ENCODE results near the gene AEN.

AEN gene

DNA sequence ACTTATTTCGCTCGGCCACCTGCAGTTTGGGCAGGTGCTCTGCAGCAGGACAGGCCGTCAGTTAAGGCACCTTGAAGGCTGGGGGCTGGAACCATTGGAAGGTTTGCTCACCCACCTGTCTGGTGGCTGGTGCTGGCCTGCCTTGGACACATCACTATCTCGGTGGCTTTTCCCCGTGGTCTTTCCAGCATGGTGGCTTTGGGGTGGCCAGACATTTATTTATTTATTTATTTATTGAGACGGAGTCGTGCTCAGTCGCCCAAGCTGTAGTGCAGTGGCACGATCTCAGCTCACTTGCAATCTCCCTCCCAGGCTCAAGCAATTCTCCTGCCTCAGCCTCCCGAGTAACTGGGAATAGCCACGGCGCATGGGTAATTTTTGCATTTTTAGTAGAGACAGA, 29.4 kb downstream of the AEN start:
- no peak for DNase-seq (ENCODE audit: low read depth)

- DNase-seq (ENCODE audit: low read depth), result no peak
Measured at GRCh38 chr15:88651136-88651732, 30.1 kb downstream of the AEN start.

- no peak for DNase-seq (ENCODE audit: low read depth)
Measured at GRCh38 chr15:88651971-88652370, 30.8 kb downstream of the AEN start.

DNA sequence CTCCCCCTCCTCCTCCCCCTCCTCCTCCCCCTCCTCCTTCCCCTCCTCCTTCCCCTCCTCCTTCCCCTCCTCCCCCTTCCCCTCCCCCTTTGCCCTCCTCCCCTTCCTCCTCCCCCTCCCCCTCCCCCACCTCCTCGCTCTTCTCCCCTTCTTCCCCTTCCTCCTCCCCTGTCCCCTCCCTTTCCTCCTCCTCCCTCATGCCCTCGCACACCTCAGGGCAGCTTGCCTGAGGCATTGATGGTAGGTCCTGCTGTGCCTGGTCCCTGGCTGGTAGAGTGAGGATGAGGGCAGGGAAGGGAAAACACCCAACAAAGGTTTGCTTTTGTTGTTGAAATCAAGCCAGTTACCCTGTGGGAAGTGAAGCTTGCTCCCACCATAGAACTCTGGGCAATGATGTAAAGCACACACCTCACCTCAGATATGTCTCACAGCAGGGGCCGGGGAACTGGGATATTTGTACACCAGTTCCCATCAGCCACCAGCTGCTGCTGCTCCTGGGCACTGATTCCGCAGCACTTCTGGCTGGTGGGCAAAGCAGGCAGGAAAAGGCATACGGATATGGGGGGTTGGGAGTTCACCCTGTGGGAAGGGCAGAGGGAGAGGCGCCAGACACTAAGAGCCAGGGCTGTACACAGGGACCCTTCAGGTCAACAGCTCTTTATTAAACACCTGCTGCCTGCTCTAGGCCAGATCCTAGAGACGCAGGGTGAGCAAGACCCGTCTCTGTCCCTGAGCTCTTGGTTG, 31.5 kb downstream of the AEN start:
- DNase-seq (ENCODE audit: low read depth), result no peak

DNA sequence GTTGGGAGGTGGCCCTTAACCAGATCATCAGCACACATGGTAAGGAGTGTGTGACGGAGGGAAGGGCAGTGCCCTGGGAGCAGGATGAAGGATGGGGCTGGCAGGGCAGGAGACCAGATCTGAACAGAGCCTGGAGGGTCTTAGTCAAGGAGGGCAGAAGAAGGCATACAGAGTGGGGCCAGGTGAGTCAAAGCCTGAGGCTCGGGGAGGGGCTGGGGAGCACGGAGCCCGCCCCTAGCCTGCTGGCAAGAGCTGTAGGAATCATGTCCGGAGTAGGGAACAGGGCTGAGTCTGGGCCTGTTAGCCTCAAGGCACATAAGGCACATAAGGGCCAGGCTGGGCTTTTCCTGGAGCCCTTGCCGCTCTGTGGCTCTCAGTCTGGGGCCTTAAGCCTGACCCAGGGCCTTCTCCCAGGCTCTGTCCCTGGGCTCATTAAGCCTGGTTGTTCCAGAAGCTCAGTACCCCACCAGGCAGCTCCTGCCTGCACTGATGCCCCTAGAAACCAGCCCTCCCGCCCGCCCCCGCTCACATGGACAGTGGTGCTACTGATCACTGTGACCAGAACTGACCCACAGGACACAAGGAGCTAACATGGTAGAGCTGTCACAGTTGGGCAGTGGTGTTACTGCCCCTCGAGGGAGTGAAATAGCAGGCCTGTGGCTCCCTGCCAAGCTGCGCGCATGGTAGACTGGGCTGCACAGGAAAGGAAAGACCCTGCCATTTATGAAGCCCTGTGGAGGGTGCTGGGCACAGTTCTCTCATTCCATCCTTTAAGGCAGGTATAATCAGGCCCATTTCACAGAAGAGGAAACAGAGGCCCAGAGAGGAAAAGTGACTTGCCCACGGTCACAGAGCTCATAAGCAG, 32.3 kb downstream of the AEN start:
- DNase-seq (ENCODE audit: low read depth), result no peak

DNA sequence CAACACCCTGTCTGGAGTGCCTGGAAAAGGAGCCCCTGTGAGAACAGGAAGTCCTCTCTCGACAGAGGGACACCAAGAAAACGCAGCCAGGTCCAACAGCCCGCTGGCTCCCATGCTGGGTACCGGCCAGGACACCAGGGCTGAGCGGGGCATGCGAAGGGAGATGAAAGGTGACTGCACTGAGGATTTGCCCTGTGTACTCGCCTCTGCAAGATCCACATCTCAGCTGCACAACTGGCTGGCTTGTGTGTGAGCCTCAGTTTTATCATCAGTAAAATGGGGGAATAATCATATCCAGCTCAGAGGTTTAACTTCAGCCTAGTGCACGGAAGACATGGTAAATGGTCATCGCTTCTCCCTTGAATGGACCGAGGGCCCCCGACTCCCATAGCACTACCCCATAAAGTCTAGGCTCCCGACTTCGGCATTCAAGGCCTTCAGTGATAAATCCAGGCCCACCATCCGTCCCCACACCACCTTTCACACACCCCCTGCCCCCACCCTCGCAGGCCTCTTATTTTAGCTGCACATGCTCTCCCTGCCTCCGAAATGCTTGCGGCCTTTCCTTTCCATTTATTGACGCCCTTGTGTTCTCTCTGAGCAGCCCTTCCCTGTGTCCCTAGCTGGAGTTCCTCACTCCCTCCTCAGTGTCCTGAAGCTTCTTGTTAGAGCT, 33.4 kb downstream of the AEN start:
- DNase-seq (ENCODE audit: low read depth), result no peak

DNA sequence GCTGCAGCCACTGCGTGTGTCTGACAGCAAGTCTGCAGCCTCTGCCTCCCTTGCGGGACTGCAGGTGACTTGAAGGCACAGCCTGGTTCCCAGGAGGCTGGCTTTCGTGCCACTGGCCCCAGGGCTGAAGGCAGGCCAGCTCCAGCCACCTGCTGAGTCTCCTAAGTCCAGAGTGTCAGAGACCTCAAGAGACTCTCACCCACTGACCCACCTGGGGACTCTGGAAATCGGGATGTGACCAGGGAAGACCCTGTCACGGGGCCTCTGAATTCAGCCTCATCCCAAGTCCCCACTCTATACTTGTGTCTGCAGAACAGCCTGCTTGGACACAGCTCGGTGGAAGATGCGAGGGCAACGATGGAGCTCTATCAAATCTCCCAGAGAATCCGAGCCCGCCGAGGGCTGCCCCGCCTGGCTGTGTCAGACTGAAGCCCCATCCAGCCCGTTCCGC, 34.0 kb downstream of the AEN start:
- no peak for DNase-seq (ENCODE audit: low read depth)

DNA sequence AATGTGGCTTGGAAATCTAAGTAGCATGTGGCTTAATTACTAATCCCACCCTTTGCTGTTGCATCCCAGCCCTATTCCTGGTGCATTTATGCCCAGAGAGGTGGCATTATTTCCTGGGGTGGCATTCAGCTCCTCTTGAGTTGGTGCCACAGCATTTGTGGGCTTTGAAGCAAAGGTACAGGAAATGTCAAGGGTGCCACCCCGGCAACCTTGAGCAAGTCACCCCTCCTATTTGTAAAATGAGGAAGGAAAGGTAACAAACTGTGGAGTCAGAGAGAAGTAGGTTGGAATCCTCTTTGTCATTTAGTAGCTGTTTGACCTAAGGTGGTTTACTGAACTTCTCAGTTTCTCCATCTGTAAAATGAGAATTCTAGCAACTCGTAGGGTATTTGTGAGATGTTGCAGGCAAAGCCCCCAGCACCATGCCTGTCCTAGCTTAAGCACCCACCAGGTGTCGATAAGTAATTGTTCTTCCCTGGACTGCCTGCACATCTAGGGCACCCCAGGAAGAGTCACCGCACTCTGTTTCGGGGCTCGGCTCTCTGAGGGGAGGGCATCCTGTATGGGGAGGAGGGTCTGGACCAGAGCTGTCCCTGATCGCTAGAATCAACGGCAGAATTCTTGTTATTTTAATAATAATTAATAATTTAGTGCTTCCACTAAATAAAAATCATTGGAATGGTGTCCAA, 34.8 kb downstream of the AEN start:
- no peak for DNase-seq (ENCODE audit: low read depth)

- DNase-seq (ENCODE audit: low read depth), result no peak
Measured at GRCh38 chr15:88656760-88657221, 35.7 kb downstream of the AEN start.

DNA sequence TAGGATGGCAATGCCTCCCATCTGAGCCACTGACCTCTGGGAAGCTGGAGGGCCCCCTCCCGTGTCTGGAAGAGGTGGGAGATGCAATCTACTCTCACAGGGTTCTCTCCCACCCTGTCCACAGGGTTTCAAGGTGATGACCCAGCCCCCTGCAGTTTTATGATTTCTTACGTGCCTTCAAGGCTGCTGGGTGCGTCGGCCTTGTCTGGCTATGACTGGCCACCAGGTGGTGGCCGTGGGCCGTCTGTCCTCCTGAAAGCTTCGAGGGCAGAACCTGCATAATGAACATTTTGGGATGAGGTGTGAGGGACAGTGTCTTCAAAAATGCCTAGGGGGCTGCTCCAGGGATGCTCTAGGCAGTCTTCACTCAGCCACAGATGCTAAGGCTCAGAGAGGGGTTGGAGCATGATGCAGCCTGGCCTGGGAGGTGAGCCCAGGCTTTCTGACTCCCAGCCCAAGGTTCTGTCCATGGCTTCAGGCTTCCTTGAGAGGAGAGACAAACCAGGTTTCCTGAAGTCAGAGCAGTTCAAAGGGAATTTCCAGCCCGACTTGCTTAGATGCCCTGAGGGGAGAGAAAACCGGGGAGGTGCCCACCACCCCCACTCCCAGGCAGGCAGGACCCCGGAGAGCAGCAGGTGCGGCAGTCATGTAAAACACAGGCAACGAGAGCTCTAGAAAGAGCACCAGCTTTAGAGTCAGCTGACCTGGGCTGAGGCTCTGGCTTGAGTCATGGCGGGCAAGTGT, 36.4 kb downstream of the AEN start:
- no peak for DNase-seq (ENCODE audit: low read depth)

- no peak for DNase-seq (ENCODE audit: low read depth)
Measured at GRCh38 chr15:88658070-88658965, 37.2 kb downstream of the AEN start.

GRCh38 chr15:88658972-88659931, 38.1 kb downstream of the AEN start:
- no peak for DNase-seq (ENCODE audit: low read depth)

GRCh38 chr15:88661041-88661700, 40.0 kb downstream of the AEN start:
- no peak for DNase-seq (ENCODE audit: low read depth)

DNA sequence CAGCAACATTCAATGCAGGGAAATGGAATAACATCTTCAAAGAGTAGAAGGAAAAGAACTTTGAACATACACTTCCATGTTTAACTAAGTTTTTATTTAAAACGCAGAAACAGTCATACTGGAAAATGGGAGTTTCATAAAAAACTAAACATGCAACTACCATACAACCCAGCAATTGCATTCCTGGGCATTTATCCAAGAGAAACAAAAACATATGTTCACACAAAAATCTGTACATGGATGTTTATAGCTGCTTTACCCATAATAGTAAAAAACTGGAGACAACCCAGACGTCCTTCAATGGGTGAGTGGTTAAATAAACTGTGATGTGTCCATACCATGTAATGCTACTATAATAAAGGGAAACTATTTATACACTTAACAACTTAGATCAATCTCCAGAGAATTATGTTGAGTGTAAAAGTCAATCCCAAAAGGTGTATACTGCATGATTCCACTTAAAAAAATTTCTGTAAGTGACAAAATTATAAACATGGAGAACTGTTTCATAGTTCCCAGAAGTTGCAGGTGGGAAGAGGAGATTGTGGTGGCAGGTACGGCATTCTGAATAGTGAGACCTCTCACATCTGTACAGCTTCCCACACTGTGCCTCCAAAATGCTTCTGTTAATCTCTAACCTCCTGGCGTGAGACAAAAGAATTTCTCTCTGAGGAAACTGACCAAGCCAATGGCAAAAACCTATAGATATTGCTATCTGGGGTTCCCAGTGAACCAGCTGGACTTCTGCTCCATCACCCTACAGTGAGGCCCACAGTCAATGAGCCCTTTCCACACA, 40.8 kb downstream of the AEN start:
- no peak for DNase-seq (ENCODE audit: low read depth)

- no peak for DNase-seq (ENCODE audit: low read depth)
Measured at GRCh38 chr15:88663141-88663621, 42.0 kb downstream of the AEN start.

- no peak for DNase-seq (ENCODE audit: low read depth)
Measured at GRCh38 chr15:88664151-88664778, 43.1 kb downstream of the AEN start.

- no peak for DNase-seq (ENCODE audit: low read depth)
Measured at GRCh38 chr15:88674661-88675060, 53.5 kb downstream of the AEN start.

Measured in non-pigmented ciliary epithelial cell (primary cell).